ENCODE data around the gene MYRF.

GRCh38 chr11:61784506-61784805 is 32.0 kb downstream of the MYRF start:
- TF ChIP-seq EZH2 (IDR thresholded peaks at IDR 0.05), result no peak
- no peak for TF ChIP-seq FOXP2 (optimal IDR thresholded peaks at IDR 0.05; ENCODE audit: control extremely low read depth, extremely low read length, insufficient read depth)

Data from SK-N-MC (cell line).